ENCODE data around the gene CRY1.

Gene CRY1

DNA sequence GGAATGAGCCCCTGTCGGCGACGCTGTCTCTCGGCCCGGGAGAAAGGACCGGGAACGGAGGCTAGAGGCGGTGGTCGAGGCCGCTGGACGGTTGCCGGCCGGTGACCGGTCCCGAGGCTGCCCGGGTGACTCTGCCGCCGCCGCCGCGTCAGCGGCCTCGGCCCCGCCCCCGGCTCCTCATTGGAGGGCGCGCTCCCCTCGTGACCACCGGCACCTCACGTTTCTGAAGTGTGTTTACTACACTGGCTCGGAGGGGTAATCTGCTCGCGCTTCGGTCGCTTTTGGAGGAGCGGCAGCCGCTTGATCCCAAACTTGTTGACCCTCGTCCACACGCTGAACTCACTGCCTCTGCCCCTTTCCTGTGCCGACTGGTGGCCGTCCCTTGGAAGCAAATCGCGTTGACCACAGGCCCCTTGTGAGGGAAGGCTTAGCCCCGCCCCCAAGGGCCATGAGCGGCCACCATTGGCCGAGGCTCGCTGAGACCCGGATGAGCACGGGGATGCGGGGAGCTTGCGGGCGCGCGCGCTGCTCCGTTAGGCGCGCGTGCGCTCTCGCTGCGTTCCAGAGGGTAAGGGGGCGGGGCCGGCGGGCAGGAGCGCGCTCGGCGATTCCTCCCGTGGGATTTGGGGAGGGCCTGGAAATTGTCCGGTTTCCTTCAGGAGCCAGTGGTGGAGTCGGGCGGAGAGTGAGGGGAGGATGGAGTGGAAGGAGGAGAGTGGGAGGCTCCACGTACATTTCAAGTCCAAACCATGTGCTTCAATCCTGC lies at the start of gene CRY1:
TSS of gene CRY1 (minus strand) at position 133 of the 766 bp plus-strand sequence. CDS start 588 bp downstream, outside the sequence.
- peak; percentile 98 for DNase-seq

DNA sequence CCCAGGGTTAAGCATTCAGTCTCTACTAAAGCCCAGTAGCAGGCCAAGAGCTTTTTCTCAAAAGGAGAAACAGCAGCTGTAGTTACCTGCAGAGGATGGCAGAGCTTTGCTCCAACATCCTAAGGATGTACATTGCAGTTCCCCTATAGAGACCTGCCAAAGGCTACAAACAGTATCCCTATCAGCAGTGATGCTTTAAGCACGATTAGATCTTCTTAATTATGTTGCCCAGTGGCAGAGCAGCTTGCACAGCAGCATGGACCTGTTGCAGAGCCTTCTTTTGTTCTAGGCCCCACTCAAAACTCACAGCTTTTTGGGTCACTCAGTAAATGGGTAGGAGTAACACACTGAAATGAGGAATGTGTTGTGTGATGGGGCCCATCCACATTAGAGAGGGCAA lies 46.4 kb upstream of the CRY1 start:
- DNase-seq = no peak

DNA sequence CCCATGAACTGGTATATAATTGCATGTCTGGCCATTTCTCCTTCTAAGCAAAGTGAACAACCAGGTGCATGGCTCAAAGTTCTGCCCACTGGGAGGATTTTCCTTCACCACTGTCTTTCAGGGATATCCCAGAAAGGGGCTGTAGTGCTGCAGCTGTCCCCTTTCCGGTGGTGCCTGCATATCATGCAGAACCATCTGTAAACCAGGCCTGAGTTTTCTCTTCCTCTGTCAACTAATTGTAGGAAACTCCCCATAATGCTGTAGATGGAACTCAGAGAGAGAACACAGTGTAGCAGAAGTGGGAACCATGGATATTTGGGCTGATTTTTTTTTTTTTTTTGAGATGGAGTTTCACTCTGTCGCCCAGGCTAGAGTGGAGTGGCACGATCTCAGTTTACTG lies 45.6 kb upstream of the CRY1 start:
- no peak for DNase-seq

GRCh38 chr12:107135177-107135576 lies 41.8 kb upstream of the CRY1 start:
- no peak for DNase-seq

GRCh38 chr12:107134558-107134957 lies 41.2 kb upstream of the CRY1 start:
- DNase-seq = peak; percentile 76

DNA sequence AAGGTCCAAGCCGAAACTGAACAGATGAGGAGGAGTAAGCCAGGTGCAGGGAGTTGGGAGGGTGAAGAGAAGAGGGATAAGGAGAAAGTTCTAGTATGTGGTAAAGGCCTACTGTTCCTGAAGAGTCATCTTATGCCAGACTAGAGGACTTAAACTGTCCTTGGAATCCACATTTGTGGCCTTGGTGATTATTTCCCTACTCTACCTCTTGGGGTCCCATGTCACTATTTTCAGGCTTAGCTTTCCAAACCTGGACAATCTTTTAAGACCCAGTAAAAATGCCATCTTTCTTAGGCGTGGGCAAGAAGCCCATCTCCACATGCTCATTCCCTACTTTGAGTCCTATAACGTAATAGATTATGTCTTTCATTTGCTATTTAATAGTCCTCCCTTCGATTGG lies 40.1 kb upstream of the CRY1 start:
- no peak for DNase-seq

DNA sequence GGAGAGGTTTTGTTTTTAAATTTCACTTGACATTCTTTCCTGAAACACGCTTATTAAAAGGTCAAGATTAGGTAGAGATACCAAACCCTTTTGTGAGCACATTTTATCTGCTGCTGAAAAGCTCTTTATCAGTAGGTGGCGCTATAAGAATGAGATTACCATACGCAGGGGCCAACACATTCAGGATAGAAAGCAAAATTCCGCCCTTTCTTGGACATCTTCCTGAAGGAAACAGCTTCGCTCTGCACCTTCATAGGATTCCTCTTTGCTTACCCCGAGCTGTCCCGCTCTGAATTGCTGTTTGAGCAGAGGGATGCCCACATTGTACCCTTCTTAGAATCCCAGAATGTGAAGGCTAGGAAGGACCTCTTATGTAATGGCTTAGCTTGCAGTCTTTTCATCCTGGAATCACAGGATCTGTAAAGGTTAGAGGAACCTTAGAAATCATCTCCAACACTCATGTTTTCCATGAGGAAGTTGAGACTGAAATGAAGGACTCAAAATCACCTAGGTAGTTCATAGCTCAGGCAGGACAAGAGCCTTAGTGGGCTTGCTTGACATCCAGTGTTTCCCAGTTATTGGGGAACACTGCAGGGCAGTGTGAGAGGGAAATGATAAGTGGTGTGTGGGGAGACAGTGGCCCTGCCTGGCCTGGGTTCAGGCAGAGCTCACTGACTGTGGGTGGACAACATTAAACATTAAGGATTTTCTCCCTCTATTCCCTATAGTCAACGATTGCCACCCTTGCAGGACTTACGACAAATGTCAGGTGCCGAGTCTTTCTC lies 38.7 kb upstream of the CRY1 start:
- DNase-seq = peak; percentile 61

DNA sequence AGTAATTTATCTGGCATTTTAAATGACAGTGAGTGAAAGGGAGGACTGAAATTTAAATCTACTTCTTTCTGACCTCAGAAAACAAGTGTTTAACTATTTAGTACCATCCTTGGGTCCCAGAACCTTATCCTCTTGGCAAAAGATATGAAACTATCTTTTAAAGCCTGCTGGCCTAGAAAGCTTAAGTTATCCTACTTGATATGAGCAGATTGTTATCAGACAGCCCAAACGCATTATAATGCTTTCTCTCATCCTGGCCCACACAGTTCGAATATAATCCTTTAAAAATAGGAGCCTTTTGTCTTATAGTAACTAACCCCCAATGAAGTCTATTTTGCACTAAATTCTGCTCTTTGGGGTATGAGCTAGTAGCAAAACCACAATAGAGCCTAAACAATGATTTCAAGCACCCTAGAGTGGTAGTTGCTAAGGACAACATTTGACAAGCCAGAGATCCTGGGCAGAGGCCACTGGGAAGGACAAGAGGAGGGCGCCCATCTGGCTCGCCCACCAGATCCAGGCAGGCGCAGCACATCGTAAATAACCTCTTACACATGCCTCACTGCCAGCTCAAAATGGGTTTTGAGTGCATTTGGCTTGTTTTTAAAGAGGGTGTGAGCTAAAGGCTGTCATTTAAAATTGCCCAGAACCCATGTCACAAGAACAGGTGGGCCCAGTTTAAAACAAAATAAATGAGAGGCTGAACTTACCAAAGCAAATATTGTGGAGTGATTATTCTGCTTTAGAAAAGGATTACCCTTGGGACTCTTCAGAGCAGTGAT lies 37.7 kb upstream of the CRY1 start:
- DNase-seq = peak; percentile 81

GRCh38 chr12:107129315-107129930 lies 36.1 kb upstream of the CRY1 start:
- DNase-seq = no peak

DNA sequence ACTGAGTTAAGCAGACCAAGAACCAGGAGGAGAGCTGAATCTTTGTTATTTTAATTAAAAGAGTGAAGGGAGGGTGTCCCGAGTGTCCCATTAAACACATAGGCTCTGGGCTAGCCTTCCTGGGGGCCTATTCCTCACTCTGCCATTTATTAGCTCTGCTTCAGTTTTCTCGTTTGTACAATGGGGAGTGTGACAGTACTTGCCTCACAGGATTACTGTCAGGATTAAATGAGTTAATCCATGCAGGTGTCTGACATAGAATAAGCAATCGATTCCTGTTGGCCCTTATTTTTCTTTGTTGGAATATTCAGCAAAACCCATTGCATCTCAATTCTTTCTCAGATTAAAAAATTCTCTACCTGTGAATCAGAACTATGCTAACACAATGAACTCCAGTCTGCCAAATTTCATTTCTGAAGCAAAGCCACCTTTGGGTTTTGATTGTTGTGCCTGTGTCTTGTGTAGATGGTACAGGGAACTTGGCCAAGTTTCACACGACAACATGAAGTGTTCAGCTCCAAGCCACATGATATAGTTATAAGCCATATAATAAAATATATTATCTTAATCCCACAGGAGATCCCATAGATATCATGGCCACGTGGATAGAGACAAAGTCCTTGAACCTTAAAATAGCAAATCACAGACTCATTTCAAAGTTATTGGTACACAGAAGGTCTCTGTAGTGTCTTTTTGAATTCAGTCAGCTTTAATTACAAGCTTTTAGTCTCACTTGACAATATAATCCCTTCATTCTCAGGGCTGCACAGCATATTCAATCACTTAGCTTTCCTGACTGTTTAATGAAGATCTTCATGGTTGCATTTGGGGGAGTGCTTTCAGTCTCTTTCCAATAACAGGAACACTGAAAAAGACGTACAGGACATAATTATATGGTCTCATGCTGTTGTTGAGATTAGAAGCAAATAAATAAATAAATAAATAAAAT lies 34.4 kb upstream of the CRY1 start:
- DNase-seq = no peak

DNA sequence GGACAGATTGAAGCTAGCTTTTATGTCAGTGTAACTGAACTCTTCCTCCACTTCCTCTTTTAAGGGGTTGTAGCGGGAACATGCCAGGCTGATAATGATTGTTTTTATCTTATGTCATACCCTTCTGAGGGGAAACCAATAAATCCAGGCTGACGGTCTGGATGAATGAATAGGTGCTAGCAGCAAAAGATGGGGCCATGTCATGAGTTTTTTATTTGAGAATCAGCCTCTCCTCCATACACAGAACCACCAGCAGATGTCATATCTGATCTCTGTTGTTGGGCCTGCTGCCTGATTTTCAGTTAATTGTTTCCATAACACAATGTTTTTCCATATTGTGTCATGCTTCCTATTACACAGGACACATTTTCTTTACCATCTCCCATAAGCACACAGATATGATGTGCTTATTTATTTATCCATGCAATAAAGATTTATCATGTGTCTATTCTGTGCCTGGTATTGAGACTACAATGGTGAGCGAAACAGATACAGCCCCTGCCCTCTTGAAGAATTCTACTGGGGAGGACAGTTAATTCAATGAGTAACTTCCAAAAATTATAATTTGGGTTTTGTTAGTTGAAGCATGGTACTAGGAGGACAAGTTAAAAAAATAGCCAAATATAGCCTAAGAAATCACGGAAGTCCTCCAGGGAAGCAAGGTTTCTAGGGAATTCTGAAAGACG lies 33.6 kb upstream of the CRY1 start:
- DNase-seq = no peak

GRCh38 chr12:107125833-107126232 lies 32.5 kb upstream of the CRY1 start:
- peak; percentile 22 for DNase-seq

DNA sequence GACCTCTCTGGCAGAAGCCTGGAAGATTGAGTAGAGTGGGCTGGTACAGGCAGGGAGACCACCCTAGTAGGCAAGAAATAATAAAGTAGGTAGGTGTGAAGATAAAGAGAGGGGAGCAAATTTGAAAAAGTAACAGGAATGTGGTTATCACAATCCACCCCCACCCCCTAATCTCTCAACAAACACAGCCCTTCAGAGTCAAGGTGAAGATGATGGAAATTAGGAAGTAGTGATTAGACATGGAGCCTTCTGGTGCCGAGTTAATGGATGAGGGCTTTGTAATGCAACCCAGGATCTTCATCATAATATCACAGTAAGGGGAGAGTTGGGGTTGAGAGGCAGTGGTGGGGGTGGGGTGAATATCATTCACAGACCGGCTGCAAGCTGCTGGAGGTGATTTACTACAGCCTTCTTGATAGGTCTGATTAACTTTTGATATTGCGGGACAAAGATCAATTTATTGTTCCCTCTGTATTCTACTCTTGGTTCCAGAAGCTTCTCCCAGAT lies 29.2 kb upstream of the CRY1 start:
- no peak for DNase-seq

- DNase-seq = no peak
Observed at GRCh38 chr12:107119091-107119490, 25.7 kb upstream of the CRY1 start.

DNA sequence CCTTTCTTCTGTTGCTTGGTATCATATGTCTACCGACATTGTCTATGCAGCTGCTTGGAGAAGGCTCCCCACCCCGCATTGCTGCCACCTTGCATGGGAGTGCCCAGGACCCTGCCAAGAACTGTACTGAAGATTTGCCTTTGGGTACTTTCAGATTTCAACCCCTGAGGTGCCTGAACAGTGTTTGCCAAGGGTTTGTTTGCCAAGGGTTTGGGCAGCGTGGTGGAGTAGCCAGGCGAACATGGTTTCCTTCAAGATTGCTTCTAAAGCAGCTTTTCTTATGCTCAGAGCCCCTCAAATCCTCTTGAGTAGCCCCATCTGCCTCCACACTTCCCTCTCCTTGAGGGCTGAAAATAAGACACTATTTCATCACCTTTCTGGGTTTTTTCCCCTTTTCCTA lies 25.3 kb upstream of the CRY1 start:
- DNase-seq = no peak

DNA sequence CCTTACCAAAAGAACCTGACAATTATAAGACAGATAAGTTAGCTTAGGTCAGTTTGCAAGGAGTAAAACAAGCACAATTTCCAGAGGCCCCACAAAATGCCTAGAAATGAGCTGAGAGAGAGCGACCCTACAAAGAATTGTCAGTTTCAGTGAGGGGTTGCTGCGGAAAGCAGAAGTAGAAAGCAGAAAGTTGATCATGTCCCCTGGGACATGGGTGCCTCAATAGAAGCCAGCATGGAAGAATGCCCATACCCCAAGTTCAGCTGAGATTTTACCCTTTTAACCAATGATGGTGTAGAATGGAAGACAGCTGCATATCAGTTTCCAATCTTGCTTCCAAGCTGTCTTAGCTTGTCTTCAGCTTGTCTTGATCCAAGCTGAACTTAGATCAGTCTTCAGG lies 21.8 kb upstream of the CRY1 start:
- no peak for DNase-seq

GRCh38 chr12:107111314-107111713 lies 18.0 kb upstream of the CRY1 start:
- no peak for DNase-seq

DNA sequence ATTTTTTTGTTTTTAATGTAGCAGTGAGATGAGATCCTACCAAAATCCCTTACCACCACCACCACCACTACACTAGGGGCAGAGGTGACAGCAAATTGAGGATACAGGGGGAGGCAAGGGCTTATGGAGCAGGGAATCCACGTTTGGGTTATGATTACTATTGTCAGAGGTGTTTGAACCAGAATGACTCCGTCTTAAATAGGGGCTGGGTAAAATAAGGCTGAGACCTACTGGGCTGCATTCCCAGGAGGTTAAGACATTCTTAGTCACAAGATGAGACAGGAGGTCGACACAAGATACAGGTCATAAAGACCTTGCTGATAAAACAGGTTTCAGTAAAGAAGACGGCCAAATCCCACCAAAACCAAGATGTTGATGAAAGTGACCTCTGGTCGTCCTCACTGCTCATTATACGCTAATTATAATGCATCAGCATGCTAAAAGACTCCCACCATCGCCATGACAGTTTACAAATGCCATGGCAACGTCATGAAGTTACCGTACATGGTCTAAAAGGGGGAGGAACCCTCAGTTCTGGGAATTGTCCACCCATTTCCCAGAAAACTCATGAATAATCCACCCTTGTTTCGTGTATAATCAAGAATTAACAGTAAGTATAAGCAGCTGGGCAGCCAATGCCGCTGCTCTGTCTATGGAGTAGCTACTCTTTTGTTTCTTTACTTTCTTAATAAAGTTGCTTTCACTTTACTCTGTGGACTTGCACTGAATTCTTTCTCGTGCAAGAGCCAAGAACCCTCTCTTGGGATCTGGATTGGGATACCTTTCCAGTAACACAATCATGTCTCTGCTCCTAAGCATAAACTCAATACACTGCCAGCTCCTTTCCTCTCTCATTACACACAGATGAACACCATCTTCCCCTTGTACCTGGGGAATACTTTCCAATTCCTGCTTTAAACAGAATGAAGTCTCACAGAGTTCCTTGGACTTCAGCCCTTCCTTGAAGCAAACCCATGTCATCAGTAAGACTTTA lies 16.7 kb upstream of the CRY1 start:
- no peak for DNase-seq

GRCh38 chr12:107108995-107109508 lies 15.7 kb upstream of the CRY1 start:
- no peak for DNase-seq
